HG03457 (cell line): ENCODE measurements around the gene MNX1.

ENCODE experiments used
- ATAC-seq: cut with Tn5 transposase; IDR thresholded peaks from one replicate; pipeline ENCODE4 v1.9.1; 2021; ENCODE audit warnings: moderate number of reproducible peaks; ENCODE audit not compliant: unreplicated experiment

Gene MNX1

DNA sequence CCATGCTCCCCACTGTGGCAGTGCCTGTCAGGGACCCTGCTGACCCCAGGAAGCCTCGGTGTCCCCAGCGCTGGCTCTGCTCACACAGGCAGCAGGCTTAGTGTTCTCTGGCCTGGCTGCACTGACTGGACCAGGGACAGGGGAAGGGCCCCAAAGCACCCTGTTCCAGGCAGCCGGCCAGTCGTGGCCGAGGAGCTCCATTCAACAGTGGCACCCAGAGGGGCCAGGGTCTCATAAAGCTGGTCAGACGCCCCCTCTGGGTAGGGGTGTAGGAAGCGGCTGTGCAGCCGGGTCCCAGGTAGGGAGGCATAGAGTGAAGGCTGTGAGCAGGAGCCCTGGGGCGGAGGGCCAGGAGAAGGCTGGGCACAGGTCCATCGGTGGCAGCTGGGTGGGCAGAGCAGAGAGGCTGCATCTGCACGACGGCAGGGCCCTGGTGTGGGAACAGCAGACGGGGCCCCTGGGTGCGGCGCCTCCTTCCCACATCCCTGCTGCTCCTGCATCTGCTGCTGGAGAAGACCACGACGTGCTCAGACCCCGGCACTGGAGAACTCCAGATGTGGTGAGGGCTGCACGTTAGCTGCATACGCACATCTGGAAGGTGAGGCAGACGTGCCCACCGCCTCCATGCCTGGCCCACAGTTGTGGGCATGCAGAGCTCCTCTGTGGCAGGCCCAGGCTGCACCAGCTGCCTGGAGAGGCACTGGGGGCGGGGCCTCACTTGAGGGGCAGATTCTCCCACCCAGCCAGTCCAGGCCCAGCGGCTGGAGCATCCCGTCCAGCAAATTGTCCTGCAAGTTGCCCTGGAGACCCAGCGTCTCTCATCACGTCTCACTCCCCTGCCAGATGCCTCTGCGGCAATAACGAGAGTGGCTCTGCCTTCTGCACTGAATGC lies 25.1 kb downstream of the MNX1 start:
- ATAC-seq = no peak

DNA sequence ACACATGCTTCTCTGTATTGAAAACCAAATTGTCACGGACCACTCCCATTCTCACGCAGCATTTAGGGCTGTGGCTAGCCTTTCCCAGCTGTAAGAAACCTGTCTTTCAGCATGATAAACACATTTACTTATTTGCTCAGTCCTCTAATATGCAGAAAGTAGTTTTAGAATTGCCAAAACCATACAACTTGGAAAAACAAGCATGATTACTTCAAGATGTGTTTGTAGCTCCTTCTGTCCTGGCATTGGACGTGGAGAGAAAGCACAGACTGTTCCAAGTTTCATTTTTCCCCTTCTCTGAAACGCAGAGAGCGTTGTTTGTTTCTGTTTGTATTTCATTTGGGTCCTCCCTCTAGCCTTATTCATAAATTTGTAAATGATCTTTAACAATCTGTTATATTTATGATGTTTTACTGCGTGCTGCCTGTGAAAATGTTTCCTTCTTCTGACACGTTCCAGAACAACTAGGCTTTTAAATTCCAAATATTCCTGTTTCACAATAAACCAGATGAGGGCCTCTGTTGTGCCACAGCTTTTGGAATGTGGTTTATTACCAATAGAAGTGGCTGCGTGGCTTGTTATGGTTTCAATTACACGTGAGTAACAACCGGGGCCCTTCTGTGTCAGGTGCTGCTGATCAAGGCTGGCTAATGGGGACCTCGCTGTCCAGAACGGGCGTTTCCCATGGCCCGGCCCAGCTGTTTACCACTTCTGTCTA lies 26.1 kb downstream of the MNX1 start:
- ATAC-seq = no peak

DNA sequence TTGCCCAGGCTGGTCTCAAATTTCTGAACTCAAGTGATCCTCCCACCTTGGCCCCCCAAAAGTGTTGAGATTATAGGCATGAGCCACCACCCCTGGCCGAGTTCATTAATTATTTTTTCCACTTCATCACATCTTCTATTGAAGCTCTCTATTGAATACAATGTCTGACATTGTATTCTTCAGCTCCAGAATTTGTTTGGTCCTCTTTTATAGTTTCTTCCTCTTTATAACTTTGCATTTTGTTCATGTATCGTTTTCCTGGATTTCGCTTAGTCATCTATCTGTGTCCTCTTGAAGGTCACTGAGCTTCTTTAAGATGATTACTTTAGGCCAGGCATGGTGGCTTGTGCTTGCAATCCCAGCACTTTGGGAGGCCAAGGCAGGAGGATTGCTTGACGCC lies 30.8 kb downstream of the MNX1 start:
- ATAC-seq = no peak

DNA sequence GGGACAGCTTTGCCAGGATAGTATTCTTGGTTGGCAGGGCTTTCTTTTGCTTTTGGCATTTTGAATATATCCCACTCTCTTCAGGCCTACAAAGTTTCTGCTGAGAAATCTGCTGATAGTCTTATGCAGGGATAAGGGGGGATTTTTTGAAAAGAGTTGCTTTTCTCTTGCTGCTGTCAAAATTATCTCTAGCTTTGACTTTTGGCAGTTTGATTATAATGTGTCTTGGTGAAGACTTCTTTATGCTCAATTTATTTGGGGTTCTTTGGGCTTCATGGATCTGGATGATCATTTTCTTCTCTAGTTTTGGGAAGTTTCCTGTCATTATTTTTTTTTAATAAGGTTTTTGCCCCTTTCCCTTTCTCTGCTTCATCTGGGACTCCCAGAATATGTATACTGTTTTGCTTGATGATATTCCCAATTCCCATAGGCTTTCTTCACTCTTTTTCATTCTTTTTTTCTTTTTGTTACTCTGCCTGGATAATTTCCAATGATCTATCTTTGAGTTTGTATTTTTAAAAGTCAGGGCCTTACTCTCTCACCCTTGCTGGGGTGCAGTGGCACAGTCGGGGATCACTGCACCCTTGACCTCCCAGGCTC lies 31.4 kb downstream of the MNX1 start:
- ATAC-seq = no peak

DNA sequence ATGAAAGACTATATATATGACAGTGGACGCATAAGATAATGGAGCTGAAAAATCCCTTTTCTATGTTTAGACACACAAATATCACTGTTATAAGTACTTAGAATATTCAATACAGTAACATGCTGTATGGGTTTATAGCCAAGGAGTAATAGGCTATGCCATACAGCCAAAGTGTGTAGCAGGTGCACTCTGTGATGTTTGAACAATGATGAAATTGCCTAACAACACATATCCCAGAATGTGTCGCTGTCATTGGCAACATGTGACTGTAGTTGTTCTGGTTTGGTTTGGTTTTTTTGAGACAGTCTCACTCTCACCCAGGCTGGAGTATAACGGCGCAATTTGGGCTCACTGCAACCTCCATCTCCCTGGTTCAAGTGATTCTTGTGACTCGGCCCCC lies 34.8 kb downstream of the MNX1 start:
- no peak for ATAC-seq

DNA sequence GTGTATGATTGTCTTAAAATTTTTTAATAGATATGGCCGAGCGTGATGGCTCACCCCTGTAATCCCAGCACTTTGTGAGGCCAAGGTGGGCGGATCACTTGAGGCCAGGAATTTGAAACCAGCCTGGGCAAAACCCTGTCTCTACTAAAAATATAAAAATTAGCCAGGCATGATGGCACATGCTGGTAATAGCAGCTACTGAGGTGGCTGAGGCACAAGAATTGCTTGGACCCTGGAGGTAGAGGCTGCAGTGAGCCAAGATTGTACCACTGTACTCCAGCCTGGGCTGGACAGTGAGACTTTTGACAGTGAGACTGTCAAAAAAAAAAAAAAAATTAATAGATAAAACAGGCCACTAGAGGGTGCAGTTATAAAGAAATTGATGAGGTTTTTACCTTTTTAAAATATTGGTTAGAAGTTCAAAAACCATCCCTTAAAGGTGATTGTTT lies 40.5 kb downstream of the MNX1 start:
- ATAC-seq = no peak

DNA sequence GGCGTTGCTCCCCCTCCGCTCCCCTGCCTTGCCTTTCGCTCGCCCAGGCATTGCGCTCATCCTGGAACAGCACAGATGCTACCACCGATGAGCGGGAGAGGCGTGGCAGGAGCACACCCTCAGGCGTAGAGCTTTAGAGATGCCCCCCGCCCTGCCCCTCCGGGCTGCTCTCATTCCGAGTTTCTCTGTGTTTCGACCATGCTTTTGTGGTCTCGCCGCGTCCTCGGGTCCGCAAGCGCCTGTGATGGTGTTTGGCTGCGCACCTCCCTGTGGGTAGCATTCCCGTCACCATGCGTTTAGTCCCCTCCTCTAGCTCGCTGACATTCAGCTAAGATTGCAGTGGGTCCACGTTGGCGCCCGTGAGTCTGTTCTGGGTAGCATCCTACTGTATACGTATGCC lies 42.3 kb downstream of the MNX1 start:
- ATAC-seq = no peak

DNA sequence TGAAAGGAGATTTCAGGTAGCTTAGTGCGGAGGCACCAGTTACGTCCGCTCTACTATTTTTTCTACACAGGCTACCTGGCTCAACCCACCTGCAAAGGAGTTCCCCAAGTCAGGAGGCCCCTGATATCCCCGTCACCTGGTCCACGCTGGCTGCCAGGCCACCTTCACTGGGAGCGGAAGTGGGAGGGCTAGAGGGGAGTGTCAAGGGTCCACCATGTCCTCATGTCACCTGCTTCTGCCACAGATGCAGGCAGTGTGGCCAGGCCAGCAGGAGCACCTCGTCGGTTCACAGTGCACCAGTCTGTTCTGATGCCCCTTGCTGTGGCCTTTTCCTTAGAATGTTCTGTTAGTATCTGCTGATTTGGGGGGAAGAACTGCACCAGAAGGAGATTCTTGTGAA lies 44.1 kb downstream of the MNX1 start:
- ATAC-seq = no peak

DNA sequence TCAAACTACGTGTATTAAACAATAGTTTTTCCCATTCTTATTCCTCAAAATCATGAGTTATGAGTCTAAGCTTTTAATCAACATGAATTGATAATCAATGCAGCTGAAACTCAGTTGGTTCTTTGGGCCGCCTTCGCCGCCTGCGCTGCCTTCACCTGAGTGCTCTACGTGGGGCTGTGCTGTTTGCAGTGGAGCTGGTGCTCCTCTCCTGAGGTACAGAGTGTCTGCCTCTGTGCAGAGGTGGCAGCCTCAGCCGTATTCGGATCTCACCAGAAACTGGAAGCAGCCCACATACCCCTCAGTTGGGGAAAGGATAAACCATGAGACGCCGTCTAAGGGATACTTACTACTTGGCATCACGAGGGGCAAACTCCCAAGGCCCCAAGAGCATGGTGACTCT lies 45.5 kb downstream of the MNX1 start:
- ATAC-seq = no peak

DNA sequence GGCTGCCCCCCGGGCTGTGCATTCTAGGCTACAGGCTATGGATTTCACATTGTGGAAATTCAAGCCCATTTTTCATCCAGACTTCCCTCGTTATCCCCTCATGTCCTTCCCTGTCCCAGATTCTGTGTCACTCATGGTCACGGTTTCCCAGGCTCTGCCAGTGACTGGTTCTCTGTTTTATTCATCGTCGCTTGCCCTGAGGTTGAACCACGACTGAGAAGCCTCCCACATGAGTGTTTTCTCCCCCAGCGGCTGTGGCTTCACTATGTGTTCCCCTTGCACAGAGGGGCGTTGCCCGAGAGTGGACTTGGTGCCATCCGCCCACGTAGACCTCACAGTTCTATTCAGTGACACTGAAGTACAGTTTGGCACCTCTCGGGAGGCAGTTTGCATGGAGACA lies 47.0 kb downstream of the MNX1 start:
- no peak for ATAC-seq

DNA sequence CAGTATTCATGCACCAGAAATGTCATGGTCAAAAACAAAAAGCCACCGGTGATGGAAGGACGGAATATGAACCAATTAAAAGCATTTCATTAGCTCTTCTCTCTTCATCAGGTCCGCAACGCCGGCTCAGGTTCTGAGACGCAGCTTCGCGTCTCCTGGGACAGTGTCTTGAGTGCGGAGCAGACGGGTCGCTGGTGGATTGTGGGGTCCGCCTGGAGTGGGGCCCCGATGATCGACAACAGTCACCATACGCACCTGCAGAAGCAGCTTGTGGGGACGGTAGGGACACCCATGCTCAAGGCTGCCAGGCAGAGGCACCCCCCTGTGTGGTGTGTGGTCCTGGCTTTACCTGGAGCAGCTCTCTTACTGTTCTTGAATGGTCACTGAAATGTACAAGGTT lies 47.6 kb downstream of the MNX1 start:
- ATAC-seq = no peak

DNA sequence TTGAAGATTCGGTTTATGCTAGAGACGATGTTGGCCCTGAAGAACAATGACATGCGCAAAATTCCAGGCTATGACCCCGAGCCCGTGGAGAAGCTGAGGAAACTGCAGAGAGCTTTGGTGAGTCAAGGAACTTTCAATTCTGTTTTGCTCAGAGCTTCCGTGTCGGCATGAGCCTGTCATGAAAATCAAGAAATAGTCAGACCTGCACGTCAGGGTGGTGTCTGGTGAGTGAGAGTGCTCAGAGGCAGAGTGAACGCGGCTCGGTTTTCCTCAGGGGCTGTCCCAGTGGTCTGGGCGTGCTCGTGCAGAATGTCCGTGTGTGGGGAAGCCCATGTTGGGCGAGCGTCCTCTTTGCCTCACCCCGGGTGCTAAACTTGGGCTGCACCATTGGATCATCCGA lies 48.3 kb downstream of the MNX1 start:
- ATAC-seq = no peak

DNA sequence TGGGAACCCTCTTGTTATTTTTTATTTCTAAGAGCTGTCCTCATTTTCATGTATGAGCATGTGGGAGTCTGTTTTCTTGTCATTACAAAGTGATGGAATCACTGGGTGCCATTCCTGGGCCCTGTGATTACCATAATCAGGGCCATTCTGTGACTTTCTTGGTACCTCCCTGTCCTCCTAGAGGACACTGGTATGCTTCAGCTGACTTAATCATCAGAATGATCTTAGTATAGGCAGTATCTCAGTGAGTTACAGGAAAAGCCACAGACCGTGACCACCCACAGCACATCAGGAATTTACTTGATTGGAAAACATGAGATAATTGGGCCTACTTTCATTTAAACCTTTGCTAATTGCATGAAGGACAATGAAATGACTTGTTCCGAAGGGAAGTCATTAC lies 53.7 kb downstream of the MNX1 start:
- no peak for ATAC-seq

DNA sequence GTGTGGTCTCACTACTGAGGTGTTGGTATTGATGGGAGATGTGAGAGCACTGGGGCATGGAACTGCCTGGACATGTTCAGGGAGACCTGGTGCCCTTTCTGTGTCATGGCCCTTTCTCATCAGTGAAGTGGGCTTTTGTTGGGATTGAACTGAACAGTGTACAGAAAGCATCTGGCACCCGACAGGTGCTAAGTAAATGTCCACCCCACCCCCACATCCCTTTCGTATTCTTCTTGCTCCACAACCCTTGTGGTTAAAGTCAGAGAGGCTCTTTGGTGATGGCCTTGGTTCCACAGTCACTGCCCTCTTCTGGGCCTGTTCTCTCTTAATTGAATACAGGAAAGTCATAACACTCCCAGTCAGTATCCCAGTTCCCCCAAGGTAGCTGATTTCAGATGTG lies 55.5 kb downstream of the MNX1 start:
- ATAC-seq = no peak
